Natural killer cell (primary cell): ENCODE data around the gene RIC8B. TPM values are rescaled to one million over a fixed set of nuclear protein-coding genes. Genes with fewer than 3 reads are reported as not detected.

ENCODE experiments used
- ATAC-seq, 3 donors: fragments of 150-1000 bp in 2 of 3; fragments of 200-7000 bp in 1 of 3; cut with Tn5 transposase; 1 replicate in 1 of 3; 2 replicates in 2 of 3; pipeline ENCODE4 v1.10.0; 2021; ENCODE audit warnings: mild to moderate bottlenecking in 2 of 3, moderate library complexity in 2 of 3
- DNase-seq, 2 donors: peaks; one replicate each; pipeline versions ENCODE4 v3.0.0 to v3.0.0-alpha.2; 2013 to 2021; ENCODE audit warnings: mixed read lengths in 1 of 2
- H3K27ac ChIP-seq: one replicate; pipeline ENCODE4 v1.5.1; 2013; ENCODE audit warnings: mild to moderate bottlenecking, low read length
- H3K27me3 ChIP-seq: one replicate; pipeline ENCODE4 v1.6.1; 2013; ENCODE audit warnings: low read length; ENCODE audit not compliant: control insufficient read depth, insufficient read depth
- H3K36me3 ChIP-seq: one replicate; pipeline ENCODE4 v1.6.1; 2013; ENCODE audit warnings: low read length; ENCODE audit not compliant: control insufficient read depth, insufficient read depth
- H3K4me1 ChIP-seq: one replicate; pipeline ENCODE4 v1.6.1; 2013; ENCODE audit warnings: low read length; ENCODE audit not compliant: control insufficient read depth, insufficient read depth
- H3K4me3 ChIP-seq: one replicate; pipeline ENCODE4 v1.5.1; 2013; ENCODE audit warnings: low read length
- H3K9me3 ChIP-seq: one replicate; pipeline ENCODE4 v1.6.1; 2013; ENCODE audit warnings: low read length; ENCODE audit not compliant: control insufficient read depth, insufficient read depth
- H3K27ac Mint-ChIP-seq, 2 donors: one replicate each; pipeline ENCODE4 v1.8.0; 2022; ENCODE audit warnings: mild to moderate bottlenecking in 2 of 2, mixed read lengths in 2 of 2, moderate library complexity in 1 of 2
- H3K27me3 Mint-ChIP-seq, 2 donors: one replicate each; pipeline ENCODE4 v1.8.0; 2022; ENCODE audit warnings: low read depth in 2 of 2, mixed read lengths in 2 of 2
- H3K36me3 Mint-ChIP-seq: one replicate; pipeline ENCODE4 v1.8.0; 2022; ENCODE audit warnings: mixed read lengths
- H3K4me1 Mint-ChIP-seq, 2 donors: one replicate each; pipeline ENCODE4 v1.8.0; 2022; ENCODE audit warnings: mixed read lengths in 2 of 2
- H3K4me3 Mint-ChIP-seq: one replicate; pipeline ENCODE4 v1.8.0; 2022; ENCODE audit warnings: mild to moderate bottlenecking, moderate library complexity, mixed read lengths
- H3K9me3 Mint-ChIP-seq, 2 donors: one replicate each; pipeline ENCODE4 v1.8.0; 2022; ENCODE audit warnings: mixed read lengths in 2 of 2
- WGBS: methylation state at CpG from one replicate; pipeline ENCODE4 v1.1.7; 2013; ENCODE audit warnings: missing lambda C conversion rate; ENCODE audit not compliant: insufficient coverage; 5-methylcytosine and 5-hydroxymethylcytosine counted together
- intact Hi-C: fragments of 100-400 bp; cut with micrococcal nuclease; formaldehyde crosslinking; loops from one replicate; pipeline ENCODE4 v1.14.2; 2022
- total RNA-seq, 4 donors: library from RNA; stranded (reverse); fragments of 120-200 nt in 1 of 4; gene quantifications; one replicate each; pipeline versions ENCODE4 v1.2.3 to v1.2.4, GENCODE V29; 2013 to 2022
- TF ChIP-seq, protein P1 (sequence below): fragments of 200-600 bp; IDR thresholded peaks from one replicate; pipeline ENCODE4 v1.8.0; 2022; ENCODE audit warnings: antibody characterized with exemption

Gene RIC8B
- total RNA-seq, 3 donors from 2014 or later (not counting 1 experiment from before 2014, with no cell fraction given), result 12.1 to 21.3 (median 15.5) TPM

GRCh38 chr12:106840243-106840642, 65.8 kb downstream of the RIC8B start:
- no peak for DNase-seq
- Histone ChIP-seq H3K36me3 (peaks cover 11% of the 10 kb centered on the region), H3K27me3 (no peaks in the 10 kb centered on the region), H3K4me1 (no peaks in the 10 kb centered on the region), H3K9me3 (no peaks in the 10 kb centered on the region), H3K27ac (no peak overlapping the region), H3K4me3 (no peak overlapping the region)
- no peak for ATAC-seq
- H3K36me3 Mint-ChIP-seq, result no peaks in the 10 kb centered on the region
- intact Hi-C loops, result no loop called here
- no peak overlapping the region for H3K4me3 Mint-ChIP-seq
- 100% methylated on average over 1 of the region's 1 CpG for WGBS
- TF ChIP-seq, protein P1, sequence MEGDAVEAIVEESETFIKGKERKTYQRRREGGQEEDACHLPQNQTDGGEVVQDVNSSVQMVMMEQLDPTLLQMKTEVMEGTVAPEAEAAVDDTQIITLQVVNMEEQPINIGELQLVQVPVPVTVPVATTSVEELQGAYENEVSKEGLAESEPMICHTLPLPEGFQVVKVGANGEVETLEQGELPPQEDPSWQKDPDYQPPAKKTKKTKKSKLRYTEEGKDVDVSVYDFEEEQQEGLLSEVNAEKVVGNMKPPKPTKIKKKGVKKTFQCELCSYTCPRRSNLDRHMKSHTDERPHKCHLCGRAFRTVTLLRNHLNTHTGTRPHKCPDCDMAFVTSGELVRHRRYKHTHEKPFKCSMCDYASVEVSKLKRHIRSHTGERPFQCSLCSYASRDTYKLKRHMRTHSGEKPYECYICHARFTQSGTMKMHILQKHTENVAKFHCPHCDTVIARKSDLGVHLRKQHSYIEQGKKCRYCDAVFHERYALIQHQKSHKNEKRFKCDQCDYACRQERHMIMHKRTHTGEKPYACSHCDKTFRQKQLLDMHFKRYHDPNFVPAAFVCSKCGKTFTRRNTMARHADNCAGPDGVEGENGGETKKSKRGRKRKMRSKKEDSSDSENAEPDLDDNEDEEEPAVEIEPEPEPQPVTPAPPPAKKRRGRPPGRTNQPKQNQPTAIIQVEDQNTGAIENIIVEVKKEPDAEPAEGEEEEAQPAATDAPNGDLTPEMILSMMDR, result no peak
- no peaks in the 10 kb centered on the region for H3K9me3 Mint-ChIP-seq
- no peak overlapping the region for H3K27ac Mint-ChIP-seq
- H3K27me3 Mint-ChIP-seq, result no peaks in the 10 kb centered on the region
- H3K4me1 Mint-ChIP-seq, result peaks cover 15 to 21% of the 10 kb centered on the region in 2 donors

DNA sequence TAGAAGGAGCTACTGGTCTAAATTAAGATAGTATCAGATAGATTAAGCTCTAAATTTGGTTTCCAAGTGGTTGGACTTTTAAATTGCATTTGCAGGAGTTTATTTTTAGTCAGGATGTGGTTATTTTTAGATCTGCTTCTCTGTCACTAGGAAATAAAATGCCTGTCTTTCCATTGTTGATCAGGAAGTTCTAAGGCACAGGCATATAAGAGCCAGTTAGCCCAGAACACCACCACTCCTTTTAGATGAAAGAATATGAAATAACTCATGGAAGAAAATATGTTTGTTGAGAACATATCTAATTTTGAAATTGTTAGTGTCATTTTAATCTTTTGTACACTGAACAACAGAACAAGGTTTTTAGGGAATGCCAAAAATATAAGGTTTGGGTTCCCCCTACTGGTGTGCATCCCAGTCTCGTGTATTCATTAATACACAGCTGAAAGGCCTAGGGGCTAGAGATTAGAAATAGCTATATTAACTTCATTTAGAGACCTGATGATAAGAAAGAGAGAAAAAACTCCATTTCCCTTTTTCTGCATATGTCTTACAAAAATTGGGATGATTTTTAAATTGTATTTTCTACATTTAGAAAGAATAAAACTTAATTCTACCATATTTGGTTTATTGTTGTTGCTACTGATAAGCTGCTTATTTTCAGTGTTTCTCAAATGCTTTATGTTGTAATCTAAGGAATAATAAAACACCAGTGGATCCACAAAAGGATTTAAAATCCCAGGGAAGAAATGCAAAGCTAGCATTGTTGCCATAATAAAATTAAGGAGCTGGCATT, 67.2 kb downstream of the RIC8B start:
- H3K36me3 Mint-ChIP-seq, result no peaks in the 10 kb centered on the region
- no peak overlapping the region for H3K4me3 ChIP-seq
- H3K27me3 ChIP-seq, result no peaks in the 10 kb centered on the region
- no peaks in the 10 kb centered on the region for H3K9me3 Mint-ChIP-seq
- peaks cover 15 to 16% of the 10 kb centered on the region in 2 donors for H3K4me1 Mint-ChIP-seq
- WGBS, result no CpG with 5 or more reads among the region's 1 CpG
- no peak overlapping the region for H3K4me3 Mint-ChIP-seq
- H3K27me3 Mint-ChIP-seq, result no peaks in the 10 kb centered on the region
- TF ChIP-seq, protein P1, result peak; percentile 37
- H3K27ac Mint-ChIP-seq, result no peak overlapping the region
- peaks cover 18% of the 10 kb centered on the region for H3K36me3 ChIP-seq
- no peaks in the 10 kb centered on the region for H3K9me3 ChIP-seq
- DNase-seq (peak in 1 of 2 donors; percentile 65), ATAC-seq (peak in 1 of 3 donors; percentile 60)
- H3K4me1 ChIP-seq, result no peaks in the 10 kb centered on the region
- intact Hi-C loops, result no loop called here
- H3K27ac ChIP-seq, result no peak overlapping the region

GRCh38 chr12:106845902-106846301, 71.4 kb downstream of the RIC8B start:
- intact Hi-C loops, result no loop called here

More at GRCh38 chr12:106845902-106846301, 71.4 kb downstream of the RIC8B start:
- H3K36me3 Mint-ChIP-seq, result no peaks in the 10 kb centered on the region
- ATAC-seq (no peak), DNase-seq (no peak)
- TF ChIP-seq, protein P1, result no peak
- H3K4me1 Mint-ChIP-seq, result peaks cover 4 to 8% of the 10 kb centered on the region in 2 donors
- Histone ChIP-seq H3K36me3 (peaks cover 19% of the 10 kb centered on the region), H3K27me3 (no peaks in the 10 kb centered on the region), H3K4me3 (no peak overlapping the region), H3K27ac (no peak overlapping the region), H3K4me1 (no peaks in the 10 kb centered on the region), H3K9me3 (no peaks in the 10 kb centered on the region)
- H3K4me3 Mint-ChIP-seq, result no peak overlapping the region
- H3K9me3 Mint-ChIP-seq, result no peaks in the 10 kb centered on the region
- H3K27me3 Mint-ChIP-seq, result no peaks in the 10 kb centered on the region
- no peak overlapping the region for H3K27ac Mint-ChIP-seq
- WGBS, result 100% methylated on average over 4 of the region's 4 CpGs
